GM23338 (cell line): Measurements from ENCODE around the gene PLOD3. TPM values are rescaled to one million over a fixed set of nuclear protein-coding genes. Genes with fewer than 3 reads are reported as not detected.

Experiments used
- ATAC-seq: fragments of 200-7000 bp; cut with Tn5 transposase; 3 replicates; pipeline ENCODE4 v1.9.1; 2020
- DNase-seq: peaks from one replicate; pipeline ENCODE4 v3.0.0-alpha.2; 2015; ENCODE audit warnings: low spot score
- H2AFZ ChIP-seq: fragments of 200-600 bp; sonication (generic); 2 replicates; pipeline ENCODE4 v1.8.0; 2016; ENCODE audit warnings: antibody characterized with exemption, mild to moderate bottlenecking, moderate library complexity
- H3F3A ChIP-seq: fragments of 200-600 bp; sonication (generic); replicated peaks from 2 replicates; pipeline ENCODE4 v1.8.0; 2017; ENCODE audit warnings: antibody characterized with exemption, mixed run types, low read depth
- H3K27ac ChIP-seq: fragments of 200-600 bp; sonication (generic); 2 replicates; pipeline ENCODE4 v1.6.1; 2016; ENCODE audit warnings: low read depth
- H3K27me3 ChIP-seq: fragments of 200-600 bp; sonication (generic); 2 replicates; pipeline ENCODE4 v1.8.0; 2016; ENCODE audit warnings: mild to moderate bottlenecking, mixed run types, moderate library complexity; ENCODE audit not compliant: insufficient read depth
- H3K36me3 ChIP-seq: fragments of 200-600 bp; sonication (generic); 2 replicates; pipeline ENCODE4 v1.8.0; 2016; ENCODE audit warnings: mild to moderate bottlenecking; ENCODE audit not compliant: insufficient read depth
- H3K4me1 ChIP-seq: fragments of 200-600 bp; sonication (generic); 2 replicates; pipeline ENCODE4 v1.8.0; 2016; ENCODE audit warnings: mild to moderate bottlenecking, moderate library complexity; ENCODE audit not compliant: insufficient read depth
- H3K4me2 ChIP-seq: fragments of 200-600 bp; sonication (generic); 2 replicates; pipeline ENCODE4 v1.7.1; 2017; ENCODE audit warnings: mixed run types
- H3K4me3 ChIP-seq: fragments of 200-600 bp; sonication (generic); 2 replicates; pipeline ENCODE4 v1.6.1; 2016; ENCODE audit warnings: mixed run types
- H3K79me2 ChIP-seq: fragments of 200-600 bp; sonication (generic); replicated peaks from 2 replicates; pipeline ENCODE4 v1.8.0; 2017; ENCODE audit warnings: mild to moderate bottlenecking; ENCODE audit not compliant: insufficient read depth
- H3K9me2 ChIP-seq: fragments of 200-600 bp; sonication (generic); 2 replicates; pipeline ENCODE4 v1.8.0; 2017; ENCODE audit not compliant: insufficient read depth
- H4K20me1 ChIP-seq: fragments of 200-600 bp; sonication (generic); replicated peaks from 2 replicates; pipeline ENCODE4 v1.8.0; 2017; ENCODE audit warnings: mild to moderate bottlenecking; ENCODE audit not compliant: insufficient read depth
- H3K27ac Mint-ChIP-seq: 2 replicates; pipeline ENCODE4 v1.8.0; 2020; ENCODE audit warnings: inconsistent platforms, mild to moderate bottlenecking, moderate library complexity, mixed read lengths
- H3K27me3 Mint-ChIP-seq: 3 replicates; pipeline ENCODE4 v1.8.0; 2022; ENCODE audit warnings: low read depth, mild to moderate bottlenecking, moderate library complexity, mixed read lengths, inconsistent platforms; ENCODE audit not compliant: insufficient read depth, poor library complexity
- H3K36me3 Mint-ChIP-seq: 3 replicates; pipeline ENCODE4 v1.8.0; 2021; ENCODE audit warnings: low read depth, mild to moderate bottlenecking, inconsistent platforms, moderate library complexity, mixed read lengths
- H3K4me1 Mint-ChIP-seq: 3 replicates; pipeline ENCODE4 v1.8.0; 2020; ENCODE audit warnings: mild to moderate bottlenecking, inconsistent platforms, mixed read lengths
- H3K4me3 Mint-ChIP-seq: 3 replicates; pipeline ENCODE4 v1.8.0; 2021; ENCODE audit warnings: moderate library complexity, mild to moderate bottlenecking, inconsistent platforms, mixed read lengths
- H3K9me3 Mint-ChIP-seq: 3 replicates; pipeline ENCODE4 v1.8.0; 2020; ENCODE audit warnings: moderate library complexity, mild to moderate bottlenecking, inconsistent platforms, mixed read lengths
- EZH2 ChIP-seq: fragments of 200-600 bp; sonication (generic); IDR thresholded peaks from one replicate; pipeline ENCODE4 v1.8.0; 2017; ENCODE audit warnings: antibody characterized with exemption, mild to moderate bottlenecking, low read depth; ENCODE audit not compliant: unreplicated experiment
- EZH2phosphoT487 ChIP-seq: fragments of 200-600 bp; sonication (generic); IDR thresholded peaks from one replicate; pipeline ENCODE4 v1.8.1; 2018; ENCODE audit warnings: antibody characterized with exemption; ENCODE audit not compliant: unreplicated experiment
- JUNB ChIP-seq: IDR thresholded peaks from one replicate; pipeline ENCODE4 v1.6.1; 2016; ENCODE audit warnings: antibody characterized with exemption; ENCODE audit not compliant: unreplicated experiment
- POLR2AphosphoS5 ChIP-seq: IDR thresholded peaks from 2 replicates; pipeline ENCODE4 v1.6.1; 2016; ENCODE audit warnings: antibody characterized with exemption, low read depth
- STAT1 ChIP-seq: IDR thresholded peaks from one replicate; pipeline ENCODE4 v1.6.1; 2016; ENCODE audit warnings: antibody characterized with exemption; ENCODE audit not compliant: unreplicated experiment
- ZNF114 ChIP-seq: fragments of 250-450 bp; sonication (Bioruptor Pico); IDR thresholded peaks from 2 replicates; pipeline ENCODE4 v1.5.0; 2020; ENCODE audit warnings: mild to moderate bottlenecking, moderate library complexity
- polyA plus RNA-seq: library from polyadenylated mRNA; unstranded; fragments of >200 nt; fragmentation: Nextera tagmentation; extraction: Ambion mirVana; gene quantifications from 2 replicates; pipeline ENCODE4 v1.2.1, GENCODE V29; 2016
- total RNA-seq: library from RNA; depleted of rRNA; stranded (reverse); fragments of >200 nt; shearing (Covaris generic); gene quantifications from 2 replicates; pipeline ENCODE4 v1.2.3, GENCODE V29; 2014
- TF ChIP-seq, protein P1 (sequence below): IDR thresholded peaks from one replicate; pipeline ENCODE4 v1.6.1; 2018; ENCODE audit warnings: antibody characterized with exemption; ENCODE audit not compliant: unreplicated experiment
- TF ChIP-seq, protein P2 (sequence below): IDR thresholded peaks from 2 replicates; pipeline ENCODE4 v1.6.1; 2016; ENCODE audit warnings: antibody characterized with exemption

PLOD3 gene
- total and polyA plus RNA-seq, 2 experiments from 2014 or later = 35.2 to 40.7 TPM

DNA sequence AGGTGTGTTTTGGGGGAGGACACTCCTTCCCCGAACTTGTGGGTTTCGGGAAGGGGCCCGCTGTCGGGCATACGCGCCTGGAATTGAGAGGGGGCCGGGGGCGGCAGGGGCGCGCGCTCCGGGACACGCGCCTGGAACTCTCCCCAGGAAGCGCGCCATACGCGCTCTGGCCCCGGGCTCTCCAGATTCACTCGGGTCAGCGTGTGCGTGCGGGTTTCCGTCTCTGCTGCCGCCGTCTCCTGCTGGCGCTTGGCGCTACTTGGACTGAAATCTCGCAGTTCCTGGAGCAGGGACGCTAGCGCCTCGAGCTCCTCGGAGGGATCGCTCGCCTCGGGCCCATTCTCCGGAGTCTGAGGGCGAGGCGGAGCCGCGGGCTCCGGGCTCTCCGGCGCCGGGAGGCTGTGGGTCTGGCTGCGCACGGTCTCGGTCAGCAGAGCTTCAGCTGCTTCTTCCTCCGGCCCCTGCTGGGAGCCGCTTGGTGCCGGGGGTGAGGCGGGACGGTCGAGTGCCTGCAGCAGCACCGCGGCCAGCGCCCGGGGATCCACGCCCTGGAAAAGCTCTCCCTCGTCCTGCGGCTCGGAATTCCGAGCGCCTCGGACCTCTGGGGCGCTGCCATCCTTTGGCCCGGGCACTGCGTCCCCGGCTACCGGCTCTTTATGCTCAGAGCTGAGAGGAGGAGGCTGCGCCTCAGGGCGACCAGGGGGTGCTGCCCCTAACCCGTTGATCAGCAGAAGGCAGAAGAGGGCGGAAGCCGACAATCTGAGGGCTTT lies 53.1 kb downstream of the PLOD3 start:
- peaks cover 2% of the 10 kb centered on the region; the same call in 2 of the 3 replicates for H3K36me3 Mint-ChIP-seq
- Histone ChIP-seq H3K4me2 (peak overlapping the region; percentile 98), H3K79me2 (no peaks in the 10 kb centered on the region), H3K36me3 (no peaks in the 10 kb centered on the region), H3K27me3 (peaks cover 74% of the 10 kb centered on the region), H4K20me1 (peaks cover 6% of the 10 kb centered on the region; the same call in 1 of the 2 replicates), H3K9me2 (no peaks in the 10 kb centered on the region), H3K4me1 (peaks cover 64% of the 10 kb centered on the region), H3F3A (peaks cover 24% of the 10 kb centered on the region), H3K27ac (no peak overlapping the region), H3K4me3 (peak overlapping the region; percentile 76), H2AFZ (no peak overlapping the region)
- ATAC-seq (peak; percentile 19), DNase-seq (peak; percentile 83)
- H3K4me1 Mint-ChIP-seq = peaks cover 61% of the 10 kb centered on the region
- H3K27ac Mint-ChIP-seq = no peak overlapping the region
- H3K4me3 Mint-ChIP-seq = peak overlapping the region; percentile 78
- TF ChIP-seq, protein P1, sequence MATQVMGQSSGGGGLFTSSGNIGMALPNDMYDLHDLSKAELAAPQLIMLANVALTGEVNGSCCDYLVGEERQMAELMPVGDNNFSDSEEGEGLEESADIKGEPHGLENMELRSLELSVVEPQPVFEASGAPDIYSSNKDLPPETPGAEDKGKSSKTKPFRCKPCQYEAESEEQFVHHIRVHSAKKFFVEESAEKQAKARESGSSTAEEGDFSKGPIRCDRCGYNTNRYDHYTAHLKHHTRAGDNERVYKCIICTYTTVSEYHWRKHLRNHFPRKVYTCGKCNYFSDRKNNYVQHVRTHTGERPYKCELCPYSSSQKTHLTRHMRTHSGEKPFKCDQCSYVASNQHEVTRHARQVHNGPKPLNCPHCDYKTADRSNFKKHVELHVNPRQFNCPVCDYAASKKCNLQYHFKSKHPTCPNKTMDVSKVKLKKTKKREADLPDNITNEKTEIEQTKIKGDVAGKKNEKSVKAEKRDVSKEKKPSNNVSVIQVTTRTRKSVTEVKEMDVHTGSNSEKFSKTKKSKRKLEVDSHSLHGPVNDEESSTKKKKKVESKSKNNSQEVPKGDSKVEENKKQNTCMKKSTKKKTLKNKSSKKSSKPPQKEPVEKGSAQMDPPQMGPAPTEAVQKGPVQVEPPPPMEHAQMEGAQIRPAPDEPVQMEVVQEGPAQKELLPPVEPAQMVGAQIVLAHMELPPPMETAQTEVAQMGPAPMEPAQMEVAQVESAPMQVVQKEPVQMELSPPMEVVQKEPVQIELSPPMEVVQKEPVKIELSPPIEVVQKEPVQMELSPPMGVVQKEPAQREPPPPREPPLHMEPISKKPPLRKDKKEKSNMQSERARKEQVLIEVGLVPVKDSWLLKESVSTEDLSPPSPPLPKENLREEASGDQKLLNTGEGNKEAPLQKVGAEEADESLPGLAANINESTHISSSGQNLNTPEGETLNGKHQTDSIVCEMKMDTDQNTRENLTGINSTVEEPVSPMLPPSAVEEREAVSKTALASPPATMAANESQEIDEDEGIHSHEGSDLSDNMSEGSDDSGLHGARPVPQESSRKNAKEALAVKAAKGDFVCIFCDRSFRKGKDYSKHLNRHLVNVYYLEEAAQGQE = peak; percentile 79
- TF ChIP-seq EZH2 (peak; percentile 29), ZNF114 (CRISPR knock-in tag) (no peak)
- peaks cover 66% of the 10 kb centered on the region for H3K27me3 Mint-ChIP-seq
- H3K9me3 Mint-ChIP-seq = no peaks in the 10 kb centered on the region; the same call in 1 of the 3 replicates

DNA sequence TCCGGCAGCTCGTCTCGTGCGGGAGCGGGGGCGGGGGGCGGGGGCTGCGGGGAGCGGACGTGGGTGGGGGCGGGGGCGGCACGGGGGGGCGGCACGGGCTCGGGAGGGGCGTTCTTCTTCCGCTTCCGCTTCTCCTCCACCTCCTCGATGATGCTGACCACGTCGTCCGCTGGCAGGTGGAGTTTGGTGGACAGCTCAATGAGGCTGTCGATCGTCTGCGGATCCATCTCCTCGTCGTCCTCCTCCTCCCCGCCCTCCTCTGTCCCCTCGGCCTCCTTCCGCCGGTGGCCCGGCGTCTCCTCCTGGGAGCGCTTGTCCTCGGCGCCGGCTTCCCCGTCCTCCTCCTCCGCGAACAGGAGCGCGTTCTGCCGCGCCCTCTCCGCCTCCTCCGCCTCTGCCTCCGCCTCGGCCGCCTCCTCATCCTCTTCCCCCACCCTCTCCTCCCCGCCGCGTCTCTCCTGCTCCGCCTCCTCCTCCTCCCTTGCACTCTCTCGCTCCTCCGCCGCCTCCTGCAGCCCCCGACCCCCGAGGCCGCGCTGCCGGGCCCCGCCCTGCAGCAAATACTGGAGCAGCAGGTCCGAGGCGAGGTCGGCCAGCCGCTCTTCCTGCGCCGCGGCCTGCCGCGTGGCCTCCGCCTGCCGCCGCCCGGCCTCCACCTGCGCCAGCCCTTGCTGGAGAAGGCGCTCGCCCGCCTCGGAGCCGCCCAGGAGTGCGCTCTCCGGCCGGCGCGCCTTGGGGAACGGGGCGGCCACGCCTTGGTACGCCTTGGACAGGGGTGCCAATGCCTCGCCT lies 53.9 kb downstream of the PLOD3 start:
- peaks cover 7% of the 10 kb centered on the region; the same call in 2 of the 3 replicates for H3K36me3 Mint-ChIP-seq
- H2AFZ ChIP-seq = no peak overlapping the region

More for the DNA sequence above, 53.9 kb downstream of the PLOD3 start:
- peak overlapping the region; percentile 78 for H3K4me3 Mint-ChIP-seq
- H3K4me1 Mint-ChIP-seq = peaks cover 57% of the 10 kb centered on the region
- peak overlapping the region; percentile 98 for H3K4me2 ChIP-seq
- peak; percentile 5 for ATAC-seq
- H3K36me3 ChIP-seq = no peaks in the 10 kb centered on the region
- H3K27ac Mint-ChIP-seq = no peak overlapping the region
- peaks cover 66% of the 10 kb centered on the region for H3K27me3 ChIP-seq
- peak; percentile 72 for DNase-seq
- H4K20me1 ChIP-seq = peaks cover 6% of the 10 kb centered on the region; the same call in 1 of the 2 replicates
- no peaks in the 10 kb centered on the region for H3K79me2 ChIP-seq
- H3K4me1 ChIP-seq = peaks cover 57% of the 10 kb centered on the region
- H3K9me2 ChIP-seq = no peaks in the 10 kb centered on the region
- peaks cover 60% of the 10 kb centered on the region for H3K27me3 Mint-ChIP-seq
- H3K9me3 Mint-ChIP-seq = no peaks in the 10 kb centered on the region; the same call in 1 of the 3 replicates
- H3F3A ChIP-seq = peaks cover 24% of the 10 kb centered on the region
- TF ChIP-seq, protein P2, sequence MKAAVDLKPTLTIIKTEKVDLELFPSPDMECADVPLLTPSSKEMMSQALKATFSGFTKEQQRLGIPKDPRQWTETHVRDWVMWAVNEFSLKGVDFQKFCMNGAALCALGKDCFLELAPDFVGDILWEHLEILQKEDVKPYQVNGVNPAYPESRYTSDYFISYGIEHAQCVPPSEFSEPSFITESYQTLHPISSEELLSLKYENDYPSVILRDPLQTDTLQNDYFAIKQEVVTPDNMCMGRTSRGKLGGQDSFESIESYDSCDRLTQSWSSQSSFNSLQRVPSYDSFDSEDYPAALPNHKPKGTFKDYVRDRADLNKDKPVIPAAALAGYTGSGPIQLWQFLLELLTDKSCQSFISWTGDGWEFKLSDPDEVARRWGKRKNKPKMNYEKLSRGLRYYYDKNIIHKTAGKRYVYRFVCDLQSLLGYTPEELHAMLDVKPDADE = no peak
- TF ChIP-seq EZH2phosphoT487 = no peak
- TF ChIP-seq STAT1 = no peak
- TF ChIP-seq EZH2 = peak; percentile 64
- no peak for TF ChIP-seq JUNB
- peak; percentile 52 for TF ChIP-seq POLR2AphosphoS5
- TF ChIP-seq, protein P1 = peak; percentile 28
- peak overlapping the region; percentile 76 for H3K4me3 ChIP-seq
- no peak overlapping the region for H3K27ac ChIP-seq
